AG09309 (cell line): ENCODE results near the gene NRAP.

Experiments
- DNase-seq: peaks from one replicate; pipeline ENCODE4 v3.0.0-alpha.2; 2010; ENCODE audit warnings: low read depth
- H3K4me3 ChIP-seq: 2 replicates; pipeline ENCODE4 v1.5.1; 2011; ENCODE audit warnings: mild to moderate bottlenecking, low read depth, low read length, moderate library complexity; ENCODE audit not compliant: control insufficient read depth
- TF ChIP-seq, protein P1 (sequence below): IDR thresholded peaks from 2 replicates; pipeline ENCODE4 v1.5.1; 2011; ENCODE audit warnings: mild to moderate bottlenecking, low read depth, low read length, inconsistent platforms; ENCODE audit not compliant: insufficient read depth, control insufficient read depth; ENCODE audit errors: missing control alignments

Gene NRAP

DNA sequence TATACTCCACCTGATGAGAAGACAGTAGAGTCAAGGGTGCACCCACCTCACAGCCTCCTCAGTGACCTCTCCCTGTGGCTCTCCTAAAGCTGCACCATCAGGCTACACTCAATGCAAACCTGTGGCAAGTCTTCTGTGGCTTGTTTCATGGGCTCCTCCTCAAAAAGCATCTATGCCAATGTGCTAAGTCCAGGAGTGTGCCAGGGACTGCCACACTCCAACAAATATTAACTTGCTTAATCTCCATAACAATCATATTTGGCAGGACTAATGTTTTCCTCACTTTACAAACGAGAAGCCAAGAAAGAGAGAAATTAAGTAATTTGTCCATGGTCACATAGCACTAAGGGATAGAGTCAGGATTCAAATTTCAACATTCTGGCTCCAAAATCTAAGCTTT, 11.9 kb downstream of the NRAP start:
- TF ChIP-seq, protein P1, sequence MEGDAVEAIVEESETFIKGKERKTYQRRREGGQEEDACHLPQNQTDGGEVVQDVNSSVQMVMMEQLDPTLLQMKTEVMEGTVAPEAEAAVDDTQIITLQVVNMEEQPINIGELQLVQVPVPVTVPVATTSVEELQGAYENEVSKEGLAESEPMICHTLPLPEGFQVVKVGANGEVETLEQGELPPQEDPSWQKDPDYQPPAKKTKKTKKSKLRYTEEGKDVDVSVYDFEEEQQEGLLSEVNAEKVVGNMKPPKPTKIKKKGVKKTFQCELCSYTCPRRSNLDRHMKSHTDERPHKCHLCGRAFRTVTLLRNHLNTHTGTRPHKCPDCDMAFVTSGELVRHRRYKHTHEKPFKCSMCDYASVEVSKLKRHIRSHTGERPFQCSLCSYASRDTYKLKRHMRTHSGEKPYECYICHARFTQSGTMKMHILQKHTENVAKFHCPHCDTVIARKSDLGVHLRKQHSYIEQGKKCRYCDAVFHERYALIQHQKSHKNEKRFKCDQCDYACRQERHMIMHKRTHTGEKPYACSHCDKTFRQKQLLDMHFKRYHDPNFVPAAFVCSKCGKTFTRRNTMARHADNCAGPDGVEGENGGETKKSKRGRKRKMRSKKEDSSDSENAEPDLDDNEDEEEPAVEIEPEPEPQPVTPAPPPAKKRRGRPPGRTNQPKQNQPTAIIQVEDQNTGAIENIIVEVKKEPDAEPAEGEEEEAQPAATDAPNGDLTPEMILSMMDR: no peak
- no peak overlapping the region for H3K4me3 ChIP-seq
- no peak for DNase-seq

DNA sequence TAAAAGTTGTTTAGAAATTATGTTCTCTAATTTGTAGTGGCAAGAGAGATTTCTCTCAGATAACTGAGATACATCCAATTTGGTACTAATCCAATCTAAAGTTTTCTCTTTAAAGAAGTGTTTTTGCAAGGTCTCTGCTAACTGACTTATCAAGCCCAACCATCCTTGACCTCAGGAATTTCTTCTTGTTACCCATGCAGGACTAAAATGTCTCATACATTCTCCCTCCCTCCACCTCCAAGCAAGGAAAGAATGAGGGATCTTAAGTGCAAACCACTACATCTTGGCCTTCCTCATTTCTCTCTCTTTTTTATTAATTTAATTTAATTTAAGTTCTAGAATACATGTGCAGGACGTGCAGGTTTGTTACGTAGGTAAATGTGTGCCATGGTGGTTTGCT, 12.8 kb downstream of the NRAP start:
- H3K4me3 ChIP-seq: no peak overlapping the region
- DNase-seq: no peak
- TF ChIP-seq, protein P1: no peak

DNA sequence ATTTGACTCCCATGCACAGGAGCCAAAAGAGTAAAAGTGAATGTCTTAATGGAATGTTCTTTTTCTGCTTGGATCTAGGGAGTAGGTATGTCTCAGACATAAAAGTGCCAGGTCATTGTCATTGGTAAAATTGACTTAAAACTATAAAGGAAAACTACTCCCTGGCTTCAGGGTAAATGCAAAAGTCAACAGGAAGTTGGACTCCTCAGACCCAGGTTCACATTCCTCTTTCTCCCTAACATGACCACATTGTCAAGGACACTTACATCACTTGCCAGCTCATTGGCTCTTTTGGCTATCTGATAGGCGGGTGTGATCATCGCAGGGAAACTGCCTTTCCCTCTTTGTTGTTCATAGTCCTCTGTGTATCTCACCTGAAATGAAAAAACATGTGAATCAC, 13.7 kb downstream of the NRAP start:
- TF ChIP-seq, protein P1: no peak
- no peak for DNase-seq
- H3K4me3 ChIP-seq: no peak overlapping the region

DNA sequence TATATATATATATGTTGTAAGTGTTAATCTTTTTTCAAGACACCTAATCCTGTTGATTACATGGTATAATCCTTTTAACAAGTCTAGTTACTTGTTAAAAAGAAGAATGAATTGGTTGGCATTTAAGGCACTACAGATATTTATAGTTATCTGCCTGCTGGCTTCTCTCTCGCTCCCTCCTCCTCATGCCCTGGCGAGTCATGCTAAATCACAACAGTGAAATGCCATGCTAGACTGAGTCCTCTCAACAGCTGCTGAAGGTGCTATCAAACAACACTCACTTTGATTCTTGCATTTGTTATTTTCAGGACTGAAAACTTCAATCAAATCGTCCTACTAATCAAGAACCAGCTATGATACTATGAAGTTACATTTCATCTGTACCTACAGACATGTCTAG, 15.4 kb downstream of the NRAP start:
- no peak overlapping the region for H3K4me3 ChIP-seq
- TF ChIP-seq, protein P1: no peak
- no peak for DNase-seq

DNA sequence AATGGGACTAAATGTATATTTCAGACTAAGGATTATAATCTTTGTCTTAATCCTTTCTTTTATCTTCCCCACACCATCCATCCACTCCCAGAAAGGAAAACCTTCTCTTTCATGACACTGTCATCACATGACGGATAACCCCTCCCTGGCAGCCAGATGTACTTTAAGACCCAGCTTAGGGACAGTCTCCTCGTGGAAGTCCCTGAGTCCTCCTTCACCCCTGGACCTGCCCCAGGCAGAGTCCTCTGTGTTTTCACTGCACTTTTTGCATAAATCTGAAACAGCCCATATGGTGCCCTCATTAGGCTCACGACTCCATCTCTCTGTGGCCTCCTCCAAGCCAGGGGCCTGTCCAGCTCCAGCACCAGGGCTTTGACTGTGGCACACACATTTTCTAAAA, 16.0 kb downstream of the NRAP start:
- DNase-seq: no peak
- TF ChIP-seq, protein P1: no peak
- no peak overlapping the region for H3K4me3 ChIP-seq

DNA sequence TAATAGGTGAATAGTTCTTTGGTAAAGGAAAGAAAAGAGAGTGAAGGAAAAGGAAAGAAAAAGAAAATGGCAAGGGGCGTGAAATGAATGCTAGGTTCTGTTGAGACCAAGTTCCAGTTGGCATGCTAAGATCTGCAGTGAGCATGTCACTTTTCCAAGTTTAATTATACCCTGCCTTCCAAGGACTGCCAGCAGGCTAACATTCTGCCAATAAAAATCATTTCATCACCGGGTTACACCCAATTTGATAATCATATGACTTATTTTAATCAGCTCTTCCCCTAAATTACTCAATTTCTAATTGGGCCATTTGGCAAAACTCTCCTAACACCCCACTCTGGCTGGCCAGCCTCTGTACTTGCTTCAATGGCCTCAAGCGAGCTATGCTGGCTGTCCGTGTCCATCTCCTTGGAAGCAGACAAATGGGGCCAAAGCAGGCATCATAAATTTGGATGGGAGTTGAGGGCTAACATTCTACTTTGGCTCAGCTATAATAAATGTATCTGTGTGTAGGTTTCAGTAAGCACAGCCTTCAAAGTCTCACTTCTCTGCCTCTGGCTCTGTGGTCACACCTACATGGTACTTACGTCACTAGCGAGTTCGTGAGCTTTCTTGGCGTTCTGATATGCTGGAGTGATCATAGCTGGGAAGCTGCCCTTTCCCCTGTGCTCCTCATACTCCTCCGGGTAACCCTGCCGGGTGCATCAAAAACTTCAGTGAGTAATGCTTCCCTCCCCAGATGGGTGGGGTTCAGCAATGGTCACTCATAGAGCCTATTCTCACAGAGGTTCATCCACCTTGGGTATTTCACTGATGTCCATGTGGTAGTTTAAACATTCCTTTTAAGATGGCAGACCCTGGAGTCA, 17.3 kb downstream of the NRAP start:
- TF ChIP-seq, protein P1: no peak
- DNase-seq: no peak
- no peak overlapping the region for H3K4me3 ChIP-seq
